HFF-Myc (cell line): Measurements from ENCODE around the gene THSD7A.

Experiments used
- DNase-seq: peaks from one replicate; pipeline ENCODE4 v3.0.0-alpha.2; 2011; ENCODE audit warnings: low read depth; ENCODE audit errors: extremely low read depth
- H3K4me3 ChIP-seq: replicated peaks from 2 replicates; pipeline ENCODE4 v1.5.1; 2011; ENCODE audit warnings: low read depth, mild to moderate bottlenecking, control low read depth, low read length
- TF ChIP-seq, protein P1 (sequence below): IDR thresholded peaks from 2 replicates; pipeline ENCODE4 v1.5.1; 2012; ENCODE audit warnings: mild to moderate bottlenecking, low read depth, low read length, control low read depth; ENCODE audit errors: missing control alignments

THSD7A gene

DNA sequence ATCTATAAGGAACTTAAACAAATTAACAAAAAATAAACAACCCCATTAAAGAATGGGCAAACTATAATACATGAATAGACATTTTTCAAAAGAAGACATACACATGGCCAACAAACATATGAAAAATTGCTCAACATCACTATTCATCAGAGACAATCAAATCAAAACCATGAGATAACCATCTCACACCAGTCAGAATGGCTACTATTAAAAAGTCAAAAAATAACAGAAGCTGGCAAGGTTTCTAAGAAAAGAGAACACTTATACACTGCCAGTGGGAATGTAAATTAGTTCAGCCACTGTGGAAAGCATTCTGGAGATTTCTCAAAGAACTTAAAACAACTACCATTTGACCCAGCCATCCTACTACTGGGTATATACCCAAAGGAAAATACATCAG, 280.5 kb downstream of the THSD7A start:
- TF ChIP-seq, protein P1, sequence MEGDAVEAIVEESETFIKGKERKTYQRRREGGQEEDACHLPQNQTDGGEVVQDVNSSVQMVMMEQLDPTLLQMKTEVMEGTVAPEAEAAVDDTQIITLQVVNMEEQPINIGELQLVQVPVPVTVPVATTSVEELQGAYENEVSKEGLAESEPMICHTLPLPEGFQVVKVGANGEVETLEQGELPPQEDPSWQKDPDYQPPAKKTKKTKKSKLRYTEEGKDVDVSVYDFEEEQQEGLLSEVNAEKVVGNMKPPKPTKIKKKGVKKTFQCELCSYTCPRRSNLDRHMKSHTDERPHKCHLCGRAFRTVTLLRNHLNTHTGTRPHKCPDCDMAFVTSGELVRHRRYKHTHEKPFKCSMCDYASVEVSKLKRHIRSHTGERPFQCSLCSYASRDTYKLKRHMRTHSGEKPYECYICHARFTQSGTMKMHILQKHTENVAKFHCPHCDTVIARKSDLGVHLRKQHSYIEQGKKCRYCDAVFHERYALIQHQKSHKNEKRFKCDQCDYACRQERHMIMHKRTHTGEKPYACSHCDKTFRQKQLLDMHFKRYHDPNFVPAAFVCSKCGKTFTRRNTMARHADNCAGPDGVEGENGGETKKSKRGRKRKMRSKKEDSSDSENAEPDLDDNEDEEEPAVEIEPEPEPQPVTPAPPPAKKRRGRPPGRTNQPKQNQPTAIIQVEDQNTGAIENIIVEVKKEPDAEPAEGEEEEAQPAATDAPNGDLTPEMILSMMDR, result no peak

DNA sequence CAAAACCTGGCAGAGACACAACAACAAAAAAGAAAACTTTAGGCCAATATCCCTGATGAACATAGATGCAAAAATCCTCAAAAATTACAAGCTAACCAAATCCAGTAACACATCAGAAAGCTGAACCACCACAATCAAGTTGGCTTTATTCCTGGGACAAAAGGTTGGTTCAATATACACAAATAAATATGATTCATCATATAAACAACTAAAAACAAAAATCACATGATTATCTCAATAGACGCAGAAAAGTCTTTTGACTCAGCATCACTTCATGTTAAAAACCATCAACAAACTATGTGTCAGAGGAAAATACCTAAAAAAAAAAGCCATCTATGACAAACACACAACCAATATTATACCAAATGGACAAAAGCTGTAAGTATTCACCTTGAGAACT, 283.5 kb downstream of the THSD7A start:
- TF ChIP-seq, protein P1, result no peak
- H3K4me3 ChIP-seq, result no peak overlapping the region
- DNase-seq, result no peak

More for the DNA sequence above, 280.5 kb downstream of the THSD7A start:
- H3K4me3 ChIP-seq, result no peak overlapping the region
- no peak for DNase-seq

DNA sequence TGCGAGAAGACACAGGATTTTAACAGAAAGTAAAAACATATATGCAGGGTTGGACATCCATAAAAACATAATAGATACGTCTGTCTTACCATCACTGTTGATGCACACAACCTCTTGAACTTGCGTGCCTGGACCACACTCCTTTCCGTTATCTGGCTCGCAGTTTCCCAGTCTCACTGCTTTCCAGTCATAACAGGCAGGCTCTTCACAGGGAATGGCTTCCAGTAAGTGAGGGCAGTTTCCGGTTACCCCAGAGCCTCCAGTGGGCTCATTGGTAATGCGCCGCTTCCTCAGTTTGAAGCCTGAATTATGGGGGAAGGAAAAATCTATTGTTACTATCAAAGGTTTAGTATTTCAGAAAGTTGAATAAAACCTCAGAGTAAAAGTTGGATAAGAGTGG, 290.7 kb downstream of the THSD7A start:
- TF ChIP-seq, protein P1, result no peak
- H3K4me3 ChIP-seq, result no peak overlapping the region
- DNase-seq, result no peak

DNA sequence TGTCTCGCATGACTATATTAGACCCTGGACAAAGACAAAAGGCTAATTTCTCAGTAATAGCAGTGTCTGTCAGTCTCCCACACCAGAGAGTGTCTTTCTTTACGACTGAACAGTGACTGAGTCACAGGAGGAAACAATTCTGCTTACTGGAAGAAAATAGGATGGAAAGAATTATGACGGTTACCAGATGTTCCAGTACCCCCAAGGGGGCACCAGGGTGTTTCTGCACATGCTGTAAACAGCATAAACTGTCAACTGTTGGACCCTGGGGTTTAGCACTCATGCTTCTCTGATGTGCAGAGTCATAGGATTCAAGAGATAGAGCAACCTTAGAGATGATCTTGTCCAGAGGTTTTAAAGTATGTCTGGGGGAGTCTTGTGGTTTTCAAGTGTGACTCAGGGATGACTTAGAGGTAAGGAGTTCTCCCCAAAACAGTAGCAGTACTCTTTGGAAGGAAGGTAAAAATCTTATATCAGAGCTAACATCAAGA, 291.7 kb downstream of the THSD7A start:
- DNase-seq, result peak; percentile 1
- no peak overlapping the region for H3K4me3 ChIP-seq
- TF ChIP-seq, protein P1, result no peak

DNA sequence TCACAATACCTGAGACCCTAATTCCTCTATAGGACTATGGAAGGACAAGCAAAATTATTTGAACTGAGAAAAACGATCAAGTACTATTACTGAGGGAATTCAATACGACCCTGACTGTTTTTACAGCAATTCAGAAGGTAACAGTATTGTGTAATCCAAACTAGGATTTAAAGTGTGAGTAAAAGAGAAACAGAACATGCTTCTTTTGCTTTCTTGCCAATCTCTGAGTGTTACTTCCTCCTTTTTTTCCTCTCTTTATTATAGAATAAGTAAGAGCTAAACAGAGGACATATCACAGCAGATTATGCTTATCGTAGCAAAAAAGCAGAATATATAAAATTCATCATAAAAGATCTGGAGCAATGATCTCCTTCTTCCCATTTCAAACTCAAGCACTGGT, 292.1 kb downstream of the THSD7A start:
- TF ChIP-seq, protein P1, result no peak
- H3K4me3 ChIP-seq, result no peak overlapping the region
- DNase-seq, result no peak

DNA sequence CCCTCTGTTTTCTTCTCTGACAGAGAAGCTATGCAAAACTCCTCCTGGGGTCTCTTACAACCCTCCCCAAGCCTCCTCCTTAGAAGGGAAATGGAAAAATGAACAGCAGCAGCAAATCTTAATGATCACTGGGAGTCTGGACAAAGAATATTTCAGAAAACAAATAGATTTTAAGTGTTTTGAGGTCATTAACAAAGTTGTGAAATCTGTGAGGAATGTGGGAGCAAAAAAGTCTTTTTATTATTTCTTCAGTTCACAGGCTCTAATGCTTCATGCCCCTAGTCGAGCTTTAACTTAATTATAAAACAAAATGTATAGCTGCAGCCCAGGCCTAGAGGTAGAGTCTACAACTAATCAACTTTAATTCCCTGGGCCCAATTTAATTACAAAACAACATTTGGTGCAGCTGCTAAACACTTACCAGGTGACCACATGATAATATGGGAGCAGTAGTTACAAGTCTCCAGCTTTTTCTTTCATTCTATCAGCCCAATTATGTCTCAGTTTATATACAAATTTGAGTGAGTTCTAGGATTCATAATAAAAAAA, 293.2 kb downstream of the THSD7A start:
- DNase-seq, result no peak

More for the DNA sequence above, 293.2 kb downstream of the THSD7A start:
- no peak overlapping the region for H3K4me3 ChIP-seq
- TF ChIP-seq, protein P1, result no peak
